HTR-8/SVneo (cell line): ENCODE data around the gene GPR153.
A peak's percentile ranks its signal among the peaks of the same experiment; 100 is the strongest.

Experiments used
- DNase-seq: peaks from one replicate; pipeline ENCODE4 v3.0.0; 2011; ENCODE audit warnings: low spot score, mixed read lengths; ENCODE audit not compliant: insufficient read length
- FAIRE-seq: peaks from 2 replicates; lab custom pipeline; 2011; peaks lifted over from hg19 to GRCh38; lab: Jason Lieb, UNC

GPR153 gene

DNA sequence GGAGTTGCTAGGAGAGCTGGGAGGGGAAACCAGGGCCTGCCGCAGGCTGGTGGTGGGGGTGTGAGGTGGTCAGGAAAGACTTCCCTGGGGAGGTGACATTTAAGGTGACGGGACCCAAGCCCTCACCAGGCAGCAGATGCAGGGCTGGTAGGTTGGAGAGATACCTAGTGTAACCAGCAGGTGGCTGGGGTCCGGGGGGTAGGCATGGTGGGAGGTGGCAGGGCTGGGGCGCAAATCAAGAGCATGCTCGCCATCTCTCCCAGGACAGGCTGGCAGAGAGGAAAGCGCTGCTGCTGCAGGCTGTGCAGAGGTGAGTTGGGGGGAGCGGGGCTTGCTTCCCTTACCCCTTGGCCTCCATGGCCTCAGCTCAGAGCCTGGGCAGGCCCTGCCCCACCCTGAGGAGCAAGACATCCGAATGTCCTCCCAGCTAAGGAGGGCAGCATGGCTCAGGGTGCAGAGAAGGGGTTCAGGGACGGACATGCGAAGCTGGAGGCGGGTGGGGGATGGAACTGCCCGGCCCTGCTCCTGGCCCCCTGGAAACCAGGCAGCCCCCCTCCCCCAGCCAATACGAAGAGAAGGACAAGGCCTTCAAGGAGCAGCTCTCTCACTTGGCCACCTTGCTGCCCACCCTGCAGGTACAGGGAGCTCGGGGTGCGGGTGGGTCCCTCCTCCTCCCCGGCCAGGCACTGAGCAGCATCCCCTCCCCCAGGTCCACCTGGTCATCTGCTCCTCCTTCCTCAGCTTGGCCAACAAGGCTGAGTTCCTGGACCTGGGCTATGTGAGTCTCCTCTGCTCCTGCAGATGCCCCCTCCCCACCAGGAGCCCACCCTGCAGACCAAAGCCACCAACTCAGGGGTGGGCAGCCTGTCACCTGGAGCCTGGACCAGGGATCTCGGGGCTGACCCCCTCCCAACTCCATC, 51.0 kb downstream of the GPR153 start:
- FAIRE-seq: no peak
- DNase-seq: no peak

GRCh38 chr1:6208723-6209660, 51.9 kb downstream of the GPR153 start:
- DNase-seq (no peak), FAIRE-seq (no peak)

DNA sequence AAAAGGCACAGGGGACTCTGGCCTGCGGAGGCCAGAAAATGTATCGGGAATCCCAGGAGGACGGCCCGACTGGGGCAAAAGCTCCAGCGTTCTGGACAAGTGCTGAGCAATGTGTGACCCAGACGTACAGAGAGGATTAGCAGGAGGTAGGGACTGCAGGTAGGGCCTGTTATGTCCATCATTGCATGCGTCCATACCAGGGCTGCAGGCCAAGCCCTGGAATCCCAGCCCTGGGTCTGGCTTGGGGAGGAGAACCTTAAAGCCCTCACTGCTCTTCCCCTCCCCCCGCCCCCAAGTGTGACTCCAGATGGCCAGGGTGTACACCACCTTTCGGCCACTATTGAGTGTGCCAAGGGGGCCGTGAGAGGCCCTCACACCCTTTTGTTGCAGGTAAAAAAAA, 53.0 kb downstream of the GPR153 start:
- DNase-seq (no peak), FAIRE-seq (no peak)

DNA sequence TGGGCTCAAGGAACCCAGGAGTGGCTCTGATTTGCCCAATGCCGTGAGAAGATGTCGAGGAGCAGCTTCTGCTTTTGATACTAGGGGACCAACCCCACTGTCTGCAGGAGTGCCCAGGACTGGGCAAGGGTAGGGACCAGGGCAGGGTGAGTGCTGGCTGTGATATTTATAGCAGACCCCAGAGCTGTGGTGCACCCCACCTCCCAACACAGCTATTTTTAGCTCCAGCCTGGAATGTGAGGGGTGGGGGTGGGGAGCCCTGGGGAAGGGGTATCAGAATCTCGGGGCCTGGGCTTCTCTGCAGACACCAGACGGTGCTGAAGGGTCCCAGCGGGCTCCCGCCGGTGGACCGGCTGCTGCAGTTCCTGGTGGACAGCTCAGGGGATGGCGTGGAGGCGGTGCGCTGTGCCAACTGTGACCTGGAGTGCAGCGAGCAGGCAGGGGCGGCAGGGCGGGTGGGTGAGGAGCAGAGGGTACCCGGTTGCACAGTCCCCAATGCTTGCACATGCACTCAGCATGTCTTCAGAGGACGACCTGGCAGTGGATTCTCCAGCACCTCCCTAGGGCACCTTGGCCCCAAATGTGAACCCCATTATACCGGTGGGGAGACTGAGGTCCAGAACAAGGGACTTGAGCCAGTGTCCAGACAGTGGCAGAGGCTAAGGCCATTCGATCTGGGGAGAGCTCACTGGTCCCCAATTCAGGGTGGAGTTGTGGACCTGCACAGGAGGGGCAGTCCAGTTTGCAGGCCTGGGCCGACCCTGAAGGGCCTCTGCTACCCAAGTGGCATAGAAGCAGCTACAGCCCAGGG, 53.6 kb downstream of the GPR153 start:
- no peak for FAIRE-seq

GRCh38 chr1:6206520-6206855, 54.4 kb downstream of the GPR153 start:
- DNase-seq (no peak), FAIRE-seq (no peak)

More for the DNA sequence above, 53.6 kb downstream of the GPR153 start:
- DNase-seq: no peak

DNA sequence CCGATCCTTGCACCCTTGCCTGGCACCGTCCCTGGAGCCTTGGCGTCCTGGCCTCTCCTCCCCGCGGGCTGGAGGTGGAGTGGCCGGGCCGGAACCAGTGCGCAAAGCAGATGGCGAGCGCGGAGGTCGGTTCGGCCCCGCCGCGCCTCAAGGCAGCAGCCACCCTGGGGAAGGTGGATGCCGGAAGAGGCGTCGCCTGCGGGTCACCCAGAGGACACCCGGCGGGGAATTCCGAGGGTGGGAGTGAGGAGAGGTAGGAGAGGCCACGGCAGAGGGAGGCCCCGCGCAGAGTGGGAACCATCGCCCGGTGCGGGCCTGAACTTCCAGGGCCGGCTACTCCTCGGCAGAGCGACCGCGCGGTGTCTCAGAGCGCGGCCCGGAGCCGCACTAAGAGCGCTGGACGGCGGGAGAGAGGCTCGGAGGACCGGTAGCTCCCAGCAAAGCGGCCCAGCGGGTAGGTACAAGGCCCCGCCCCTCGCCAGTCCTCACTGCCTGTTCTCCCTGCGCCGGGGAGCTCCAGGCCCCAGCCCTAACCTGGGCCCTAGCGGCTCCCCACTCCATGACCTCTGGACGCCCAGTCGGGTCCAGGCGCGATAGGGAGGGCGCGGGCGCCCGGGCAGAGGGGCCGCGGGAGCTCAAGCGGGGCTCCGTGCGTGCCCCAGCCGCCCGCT, 54.9 kb downstream of the GPR153 start, which contains the start of gene RNF207:
RNF207 (plus strand) TSS at position 271 of the 671 bp plus-strand sequence. CDS start 417 bp downstream, outside the sequence.
- DNase-seq: peak; percentile 85
- peak; percentile 78 for FAIRE-seq

DNA sequence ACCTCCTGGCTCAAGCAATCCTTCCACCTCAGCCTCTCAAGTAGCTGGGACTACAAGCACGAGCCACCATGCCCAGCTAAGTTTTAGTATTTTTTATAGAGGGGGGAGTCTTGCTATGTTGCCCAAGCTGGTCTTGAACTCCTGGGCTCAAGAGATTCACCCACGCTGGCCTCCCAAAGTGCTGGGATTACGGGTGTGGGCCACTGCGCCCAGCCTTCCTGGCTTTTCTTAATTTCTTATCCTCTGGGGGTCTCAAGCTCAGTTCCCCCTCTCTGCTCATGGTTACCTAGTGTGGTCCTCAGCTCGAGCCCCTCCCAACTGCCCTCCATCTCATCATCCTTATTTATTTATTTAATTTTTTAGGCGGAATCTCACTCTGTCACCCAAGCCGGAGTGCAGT, 58.6 kb downstream of the GPR153 start:
- DNase-seq (no peak), FAIRE-seq (no peak)

- no peak for FAIRE-seq
- DNase-seq: no peak
These were observed 60.6 kb downstream of the GPR153 start for GRCh38 chr1:6200188-6200809.

- FAIRE-seq: peak; percentile 65
- peak; percentile 85 for DNase-seq
These were observed 61.4 kb downstream of the GPR153 start, which contains the start of gene RPL22 for GRCh38 chr1:6199298-6200187. Gene RPL22, minus strand, starts transcription at chr1:6199595. Its CDS starts 22 bp downstream, at chr1:6199573.

DNA sequence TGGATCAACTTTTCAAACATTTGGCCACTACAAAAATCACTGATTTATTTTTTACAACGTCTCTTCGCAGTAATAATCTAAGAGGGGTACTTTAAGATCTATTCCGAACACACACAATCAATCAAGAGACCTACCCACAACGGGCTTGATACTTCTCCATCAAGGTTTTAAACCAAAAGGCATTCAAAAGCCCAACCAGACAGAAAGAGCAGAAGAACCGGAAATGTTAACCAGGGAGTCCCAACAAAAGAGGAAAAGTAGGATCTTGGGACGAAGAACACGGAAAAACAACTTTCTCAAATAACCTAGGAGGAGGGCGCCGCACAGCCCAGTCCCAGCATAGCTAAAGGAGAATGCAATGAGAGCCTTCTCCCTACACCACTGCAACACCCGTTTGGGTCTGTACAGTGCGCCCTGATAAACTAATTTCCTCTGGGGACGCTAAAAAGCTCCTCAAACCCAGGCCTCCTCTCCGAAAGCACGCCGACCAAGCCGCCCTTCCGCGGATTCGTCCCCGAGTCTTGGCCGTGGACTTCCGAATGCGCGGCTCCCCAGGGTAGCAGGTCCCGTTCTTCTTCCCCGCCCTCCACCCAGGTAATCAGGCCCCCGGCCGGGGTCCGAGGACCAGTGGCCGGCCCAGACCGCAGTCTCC, 62.1 kb downstream of the GPR153 start:
- DNase-seq (no peak), FAIRE-seq (no peak)

- no peak for FAIRE-seq
- no peak for DNase-seq
These were observed 63.0 kb downstream of the GPR153 start for GRCh38 chr1:6197746-6198427.
